MM.1S (cell line): ENCODE data around the gene ADARB2.

Experiments used
- CTCF ChIP-seq: fragments of 300-600 bp; sonication (generic); IDR thresholded peaks from 2 replicates; pipeline ENCODE4 v1.5.1; 2016; ENCODE audit warnings: antibody characterized with exemption, low read length, mixed read lengths
- EZH2 ChIP-seq: fragments of 300-600 bp; sonication (generic); optimal IDR thresholded peaks from 2 replicates; pipeline ENCODE3; 2017; ENCODE audit warnings: low read depth, mild to moderate bottlenecking, antibody characterized with exemption, low read length, mixed read lengths
- EZH2phosphoT487 ChIP-seq: fragments of 300-600 bp; sonication (generic); IDR thresholded peaks from 2 replicates; pipeline ENCODE4 v1.6.1; 2018; ENCODE audit warnings: antibody characterized with exemption, low read length

GRCh38 chr10:1631282-1631681, 106.0 kb downstream of the ADARB2 start:
- TF ChIP-seq CTCF (no peak), EZH2 (no peak), EZH2phosphoT487 (no peak)
